T-helper 1 cell treated with Interleukin-12 subunit alpha and Interleukin-12 subunit beta and Interleukin-4 antibody, amounts not matched to agents 30 ng/mL and 1 ng/mL, for 36 hours (primary cell): Measurements from ENCODE around the gene MAP4K1. TPM values are rescaled to one million over a fixed set of nuclear protein-coding genes. Genes with fewer than 3 reads are reported as not detected.

Source experiments
- intact Hi-C: fragments of 100-400 bp; cut with micrococcal nuclease; formaldehyde crosslinking; loops from one replicate; pipeline ENCODE4 v1.15.1; 2024
- total RNA-seq: library from RNA; stranded (reverse); gene quantifications from 2 replicates; pipeline ENCODE4 v1.2.3, GENCODE V29; 2022

MAP4K1 gene
- total RNA-seq, result 307 and 314 TPM in 2 replicates

DNA sequence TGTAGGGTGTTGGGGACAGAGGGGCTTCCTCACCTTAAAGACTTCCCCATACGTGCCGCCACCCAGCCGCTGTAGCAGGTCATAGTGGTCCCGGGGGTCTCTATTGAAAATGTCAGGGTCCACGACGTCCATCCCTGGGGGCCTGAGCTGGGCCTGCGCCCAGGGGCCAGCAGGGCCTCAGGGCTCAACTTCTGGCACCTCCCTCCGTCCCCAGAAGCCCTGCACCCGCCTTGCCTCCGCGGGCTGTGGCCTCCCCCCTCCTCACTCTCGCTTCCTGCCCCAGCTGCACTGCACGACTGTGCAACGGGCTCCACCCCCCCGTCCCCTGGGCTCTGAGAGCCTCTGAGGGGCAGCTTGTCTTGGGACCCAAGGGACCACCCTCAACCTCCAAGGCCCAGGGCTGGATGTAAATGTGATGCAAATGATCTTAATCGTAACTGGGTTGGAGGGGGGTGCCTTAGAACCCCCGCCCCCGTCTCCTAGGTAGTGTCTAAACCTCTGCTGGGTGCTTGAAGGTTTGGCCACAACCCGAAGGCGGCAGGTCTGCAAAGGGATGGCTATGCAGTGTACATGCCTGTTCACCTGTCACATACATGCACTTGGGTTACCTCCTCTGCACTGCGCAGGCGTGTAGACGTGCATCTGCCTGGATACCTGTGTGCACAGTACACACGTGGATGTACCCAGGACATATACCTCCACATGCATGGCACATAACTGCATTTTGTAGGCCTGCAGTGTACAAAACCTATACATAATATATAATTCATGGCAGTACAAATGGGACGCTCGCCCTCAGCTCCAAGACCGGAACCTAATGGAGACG, at the start of gene MAP4K1:
Gene MAP4K1, minus strand, starts transcription at position 190 of the 826 bp plus-strand sequence. Its CDS starts 58 bp downstream, at position 132.
- intact Hi-C loops, result loop anchor here (1.0 to 5.0 kb wide), 10 partner anchors 17 to 724 kb away; partner anchors contain the start of genes SAMD4B, SIPA1L3 and WDR87

- intact Hi-C loops, result no loop called here
Measured at GRCh38 chr19:38666663-38667511, 49.1 kb upstream of the MAP4K1 start.

DNA sequence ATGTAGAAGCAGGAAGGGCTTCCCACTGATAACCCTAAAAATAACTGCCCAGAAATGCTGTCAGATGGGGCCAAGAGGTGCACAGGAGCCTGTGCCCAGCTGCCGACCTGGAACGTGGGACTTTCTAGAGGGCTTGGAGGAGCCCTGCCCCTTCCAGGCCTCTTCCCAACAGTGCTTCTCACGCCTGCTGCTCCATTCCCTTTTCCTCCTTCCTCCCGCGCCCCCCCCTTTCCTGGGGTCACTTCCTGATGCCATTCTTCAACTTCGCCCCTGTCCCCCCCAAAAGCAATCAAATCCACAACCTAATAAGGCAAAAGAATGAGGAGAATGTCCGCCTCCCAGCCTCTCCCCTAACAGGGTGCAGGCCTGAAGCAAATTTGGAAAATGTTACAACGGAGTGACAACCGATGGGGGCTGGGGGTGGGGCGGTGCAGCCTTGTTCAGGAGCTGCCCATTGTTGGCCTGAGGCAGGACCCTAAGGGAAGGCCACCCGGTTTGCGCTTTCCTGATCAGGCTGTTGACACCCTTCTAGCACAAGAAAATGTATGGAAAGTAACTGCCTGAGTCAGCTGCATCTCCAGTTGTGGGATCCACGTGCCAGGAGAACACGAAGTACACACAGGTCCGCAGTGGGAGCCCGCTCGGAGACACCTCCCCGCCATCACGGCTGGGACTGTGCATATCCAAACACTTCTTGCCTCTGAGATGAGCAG, 48.4 kb upstream of the MAP4K1 start:
- intact Hi-C loops, result no loop called here

GRCh38 chr19:38665219-38665931, 47.6 kb upstream of the MAP4K1 start:
- intact Hi-C loops, result no loop called here

DNA sequence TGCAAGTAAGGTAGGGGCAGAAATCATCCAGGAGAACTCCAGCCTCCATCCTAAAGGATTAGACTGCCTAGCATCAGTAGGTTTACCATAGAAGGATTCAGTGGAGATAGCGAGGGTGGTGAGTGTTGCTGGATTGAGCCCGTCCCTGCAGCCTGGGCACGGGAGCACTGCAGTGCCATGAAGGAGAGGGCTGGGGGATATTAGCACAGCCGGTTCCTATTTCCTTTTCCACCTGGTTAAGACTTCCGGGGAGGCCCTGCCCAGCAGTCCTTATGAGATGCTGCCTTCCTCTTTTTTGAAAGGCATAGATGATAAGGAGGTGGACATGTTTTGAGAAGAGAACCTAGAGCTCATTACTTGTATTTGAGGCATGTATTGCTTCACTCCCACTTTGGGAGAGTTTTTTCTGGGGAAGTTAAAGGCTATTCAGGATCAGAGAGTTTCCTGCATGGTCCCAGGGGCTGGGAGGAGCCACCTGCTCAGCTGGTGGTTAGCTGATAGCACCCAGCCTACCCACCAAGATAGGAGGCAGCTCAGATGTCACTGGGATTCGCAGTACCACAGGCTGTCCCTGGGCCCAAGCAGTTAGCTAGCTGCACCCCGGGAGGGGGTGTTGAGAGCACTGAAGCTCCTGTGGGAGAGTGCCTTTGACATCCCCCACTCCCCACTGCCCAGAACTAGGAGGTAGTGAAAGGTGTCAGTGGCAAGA, 46.9 kb upstream of the MAP4K1 start:
- intact Hi-C loops, result no loop called here

- intact Hi-C loops, result no loop called here
Measured at GRCh38 chr19:38663957-38664502, 46.3 kb upstream of the MAP4K1 start.

GRCh38 chr19:38663156-38663651, 45.5 kb upstream of the MAP4K1 start:
- intact Hi-C loops, result no loop called here

GRCh38 chr19:38662537-38663155, 44.9 kb upstream of the MAP4K1 start:
- intact Hi-C loops, result no loop called here

GRCh38 chr19:38661996-38662395, 44.2 kb upstream of the MAP4K1 start:
- intact Hi-C loops, result no loop called here

GRCh38 chr19:38661136-38661535, 43.4 kb upstream of the MAP4K1 start:
- intact Hi-C loops, result no loop called here

- intact Hi-C loops, result no loop called here
Measured at GRCh38 chr19:38660724-38661123, 43.0 kb upstream of the MAP4K1 start.

DNA sequence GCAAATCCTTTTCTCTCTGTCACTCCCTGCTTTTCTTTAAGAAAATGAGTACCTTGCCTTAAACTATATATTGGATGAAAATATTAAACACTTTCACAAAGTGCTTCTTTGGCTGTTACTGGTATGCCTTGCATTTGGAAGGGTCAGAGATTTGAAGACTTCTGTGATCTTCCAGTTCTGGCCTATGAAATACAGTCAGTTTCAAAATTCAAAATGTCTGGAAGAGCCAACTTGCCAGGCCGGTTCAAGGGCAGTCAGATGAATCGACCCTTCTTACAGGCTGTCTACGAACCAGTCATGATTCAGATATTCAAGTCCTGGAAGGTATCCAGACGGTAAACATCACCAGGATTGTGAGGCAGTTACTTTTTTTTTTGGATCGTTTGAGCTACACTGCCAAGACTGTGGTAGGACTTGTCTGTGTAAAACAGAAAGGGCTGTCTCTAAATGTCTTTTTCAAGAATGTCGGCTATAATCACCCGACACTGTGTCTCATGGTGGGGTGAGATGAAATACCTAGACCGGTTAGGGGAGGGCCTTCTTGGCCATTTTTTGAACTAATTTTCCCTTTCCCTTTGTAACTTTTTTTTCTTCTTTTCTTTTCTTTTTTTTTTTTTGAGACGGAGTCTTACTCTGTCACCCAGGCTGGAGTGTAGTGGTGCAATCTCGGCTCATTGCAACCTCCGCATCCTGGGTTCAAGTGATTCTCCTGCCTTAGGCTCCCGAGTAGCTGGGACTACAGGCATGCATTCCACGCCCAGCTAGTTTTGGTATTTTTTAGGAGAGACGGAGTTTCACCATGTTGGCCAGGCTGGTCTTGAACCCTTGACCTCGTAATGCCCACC, 40.9 kb upstream of the MAP4K1 start:
- intact Hi-C loops, result no loop called here

- intact Hi-C loops, result no loop called here
Measured at GRCh38 chr19:38657633-38658222, 40.0 kb upstream of the MAP4K1 start.

DNA sequence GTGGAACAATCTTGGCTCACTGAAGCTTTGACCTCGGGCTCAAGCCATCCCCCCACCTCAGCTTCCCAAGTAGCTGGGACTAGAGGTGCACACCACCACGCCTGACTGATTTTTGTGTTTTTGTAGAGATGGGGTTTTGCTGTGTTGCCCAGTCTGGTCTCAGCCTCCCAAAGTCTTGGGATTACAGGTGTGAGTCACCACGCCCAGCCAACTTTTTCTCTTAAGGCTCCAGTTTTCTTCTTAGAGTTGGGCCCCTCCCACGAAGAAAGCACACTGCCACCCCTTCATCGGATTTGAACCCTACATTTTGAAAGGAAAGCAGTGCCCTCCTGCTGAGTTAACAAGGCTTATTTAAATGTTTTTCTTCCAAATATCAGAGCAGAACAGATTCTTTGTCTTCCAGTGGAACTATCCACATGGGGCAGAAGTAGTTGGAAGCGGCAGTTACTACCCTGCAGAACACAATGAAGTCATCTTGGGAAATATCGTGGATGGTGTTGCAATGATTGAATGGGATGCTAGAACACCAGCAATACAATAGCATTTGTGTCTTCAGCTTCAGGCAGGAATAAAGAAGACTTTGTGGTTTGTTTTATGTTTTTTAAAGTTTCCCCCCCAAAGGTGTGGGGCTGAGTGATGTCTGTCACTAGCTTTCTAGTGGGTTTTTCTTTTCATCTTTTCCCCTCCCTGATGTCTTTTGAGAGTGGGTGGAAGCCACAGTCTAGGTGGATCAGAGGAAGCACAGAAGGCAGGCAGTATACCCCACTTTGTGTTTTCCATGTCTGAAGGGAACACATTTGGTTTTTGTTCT, 38.6 kb upstream of the MAP4K1 start:
- intact Hi-C loops, result no loop called here

DNA sequence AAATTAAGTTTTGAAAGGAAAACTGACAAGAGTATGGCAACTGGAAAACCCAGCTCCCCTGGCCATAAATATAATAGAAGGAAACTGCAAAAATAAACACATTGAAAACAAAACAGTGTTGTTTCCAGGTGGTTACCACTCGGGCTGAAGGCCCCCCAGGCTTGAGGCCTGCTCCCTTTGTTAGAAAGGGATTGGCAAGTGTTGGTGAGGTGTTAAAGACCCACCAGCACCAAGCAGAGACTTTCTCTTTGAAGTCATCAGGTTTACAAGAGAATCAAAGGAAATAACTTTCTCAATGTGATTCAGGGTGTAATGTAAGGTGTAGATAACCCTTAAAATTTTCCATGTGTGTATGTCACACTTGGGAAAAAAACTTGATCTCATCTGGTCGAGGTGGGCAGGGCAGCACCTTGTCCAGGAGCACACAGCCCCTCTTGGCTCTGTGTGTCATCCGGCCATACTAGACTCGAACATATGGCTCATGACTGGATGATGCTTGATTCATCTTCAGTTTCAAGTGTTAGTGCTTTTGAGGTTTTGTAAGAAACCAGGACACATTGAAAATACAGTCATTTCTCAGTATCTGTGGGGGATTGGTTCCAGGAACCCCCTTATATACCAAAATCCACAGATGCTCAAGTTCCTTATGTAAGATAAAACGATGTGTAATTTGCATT, 37.5 kb upstream of the MAP4K1 start:
- intact Hi-C loops, result loop anchor here (1.0 to 2.0 kb wide), 4 partner anchors 8 to 36 kb away; partner anchors contain the start of genes ACTN4 and EIF3K

- intact Hi-C loops, result loop anchor here (1.0 to 2.0 kb wide), 4 partner anchors 7 to 36 kb away; partner anchors contain the start of genes ACTN4 and EIF3K
Measured at GRCh38 chr19:38654628-38655055, 36.9 kb upstream of the MAP4K1 start.
